ENCODE measurements around the gene LIPG. TPM values are rescaled to one million over a fixed set of nuclear protein-coding genes. Genes with fewer than 3 reads are reported as not detected.
"Not testable (repeated sequence)": the region's sequence is repeated elsewhere in the genome, so short reads cannot be mapped to it uniquely, and the experiment has no call there.

LIPG gene
- polyA plus RNA-seq, 4 donors = 39.3 to 72.7 (median 55.9) TPM

DNA sequence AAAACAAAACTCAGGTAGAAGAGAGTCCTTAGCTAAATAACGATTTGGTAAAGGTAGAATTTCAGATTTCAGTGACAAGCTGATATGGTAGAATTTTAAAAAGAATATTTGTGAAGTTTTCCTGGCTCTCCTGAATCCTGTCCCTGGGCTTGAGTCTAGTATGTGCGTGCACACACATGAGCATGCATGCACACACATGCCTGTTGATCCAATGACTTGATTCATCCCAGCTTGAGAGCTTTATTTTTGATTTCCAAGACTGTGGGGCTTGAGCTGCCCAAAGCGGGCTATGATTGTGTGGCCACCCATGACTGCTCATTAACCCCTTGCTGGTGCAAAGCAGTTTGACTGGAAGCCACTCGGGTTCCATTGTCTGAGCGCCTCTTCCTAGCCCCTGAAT is 9.0 kb downstream of the LIPG start:
- DNase-seq (ENCODE audit: low read depth in 4 of 4, low spot score in 2 of 4) = no peak

DNA sequence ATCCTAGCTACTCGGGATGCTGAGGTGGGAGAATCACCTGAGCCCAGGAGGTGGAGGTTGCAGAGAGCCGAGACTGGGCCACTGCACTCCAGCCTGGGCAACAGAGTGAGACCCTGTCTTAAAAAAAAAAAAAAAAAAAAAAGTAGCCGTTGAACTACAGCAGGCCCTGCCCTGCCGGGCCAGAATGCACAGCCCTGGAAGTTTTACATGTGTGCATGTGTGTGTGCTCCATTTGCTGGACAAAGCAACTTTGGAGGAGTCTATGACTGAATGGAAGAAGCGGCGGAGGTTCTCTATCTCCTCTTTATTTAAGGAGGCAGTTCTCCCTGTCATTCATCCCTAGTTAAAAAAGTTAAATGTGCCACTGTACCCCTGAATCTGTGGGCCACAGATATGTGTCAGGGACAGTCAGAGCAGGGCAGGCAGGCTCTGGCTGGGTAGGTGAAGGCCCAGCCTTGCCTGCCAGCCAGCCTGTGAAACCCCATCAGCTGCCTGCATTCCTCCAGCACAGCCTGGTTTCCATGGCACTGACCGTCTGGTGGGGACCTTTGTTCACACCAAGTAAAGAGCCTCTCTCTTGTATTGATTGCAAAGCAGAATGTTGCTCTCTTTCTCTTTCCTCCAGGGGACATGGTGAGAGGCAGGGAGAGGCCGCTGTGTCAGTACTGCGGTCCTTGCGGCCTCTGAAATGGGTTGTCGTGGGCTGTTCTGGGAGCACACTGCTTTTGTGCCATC is 10.9 kb downstream of the LIPG start:
- DNase-seq (ENCODE audit: low read depth in 4 of 4, low spot score in 2 of 4) = no peak

DNA sequence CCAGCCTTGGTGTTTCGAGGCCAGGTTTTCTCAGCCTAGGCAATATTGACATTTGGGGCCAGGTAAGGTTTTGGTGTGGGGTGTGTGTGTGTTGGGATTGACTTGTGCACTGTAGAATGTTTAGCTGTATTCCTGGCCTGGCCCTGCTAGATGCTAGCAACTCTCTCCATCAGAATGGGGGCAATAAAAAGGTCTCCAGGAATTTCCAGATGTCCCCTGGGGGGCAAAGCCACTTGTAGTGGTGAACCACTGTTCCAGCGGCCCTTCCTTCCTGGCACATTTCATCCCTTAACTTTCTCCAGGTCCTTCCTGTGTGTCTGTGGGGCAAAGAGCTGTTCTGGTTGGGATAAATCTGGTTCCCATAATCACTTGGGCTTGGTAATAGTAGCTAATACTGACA is 12.0 kb downstream of the LIPG start:
- DNase-seq (ENCODE audit: low read depth in 4 of 4, low spot score in 2 of 4) = no peak

DNA sequence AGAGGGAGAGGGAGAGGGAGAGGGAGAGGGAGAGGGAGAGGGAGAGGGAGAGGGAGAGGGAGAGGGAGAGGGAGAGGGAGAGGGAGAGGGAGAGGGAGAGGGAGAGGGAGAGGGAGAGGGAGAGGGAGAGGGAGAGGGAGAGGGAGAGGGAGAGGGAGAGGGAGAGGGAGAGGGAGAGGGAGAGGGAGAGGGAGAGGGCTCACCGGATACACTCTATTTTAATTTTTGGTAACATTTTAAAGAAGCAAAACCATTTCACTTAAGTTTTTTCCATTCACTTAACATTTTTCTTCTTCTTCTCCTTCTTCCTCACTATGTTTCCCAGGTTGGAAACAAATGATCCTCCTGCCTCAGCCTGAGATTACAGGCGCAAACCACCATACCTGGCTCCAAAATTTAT is 17.2 kb downstream of the LIPG start:
- DNase-seq (ENCODE audit: low read depth in 4 of 4, low spot score in 2 of 4) = not testable (repeated sequence)

DNA sequence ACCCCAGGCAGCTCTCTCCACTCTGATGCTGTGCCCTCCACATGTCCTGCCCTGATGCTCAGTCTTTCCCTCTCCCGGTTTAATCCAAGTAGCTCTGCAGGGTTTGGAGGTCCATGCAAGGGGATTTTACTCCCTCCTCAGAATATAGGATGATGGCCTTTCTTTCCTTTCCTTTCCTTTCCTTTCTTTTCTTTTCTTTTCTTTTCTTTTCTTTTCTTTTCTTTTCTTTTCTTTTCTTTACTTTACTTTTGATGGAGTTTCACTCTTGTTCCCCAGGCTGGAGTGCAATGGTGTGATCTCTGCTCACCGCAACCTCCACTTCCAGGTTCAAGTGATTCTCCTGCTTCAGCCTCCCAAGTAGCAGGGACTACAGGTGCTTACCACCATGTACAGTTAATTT is 17.7 kb downstream of the LIPG start:
- not testable (repeated sequence) for DNase-seq (ENCODE audit: low read depth in 4 of 4, low spot score in 2 of 4)

DNA sequence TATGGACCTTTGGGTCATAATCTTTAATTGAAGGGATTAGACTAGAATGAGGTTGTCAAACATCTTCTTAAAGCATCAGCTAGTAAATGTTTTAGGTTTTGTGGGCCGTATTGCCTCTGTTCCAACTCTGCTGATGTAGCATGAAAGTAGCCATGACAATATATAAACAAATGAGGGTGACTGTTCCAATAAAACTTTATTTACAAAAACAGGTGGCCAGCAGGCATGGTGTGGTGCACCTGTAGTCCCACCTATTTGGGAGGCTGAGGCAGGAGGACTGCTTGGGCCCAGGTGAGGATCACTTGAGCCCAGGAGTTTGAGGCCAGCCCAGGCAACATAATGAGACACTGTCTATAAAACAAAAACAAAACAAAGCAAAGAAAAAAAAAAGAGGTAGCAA is 18.4 kb downstream of the LIPG start:
- no peak for DNase-seq (ENCODE audit: low read depth in 4 of 4, low spot score in 2 of 4)

DNA sequence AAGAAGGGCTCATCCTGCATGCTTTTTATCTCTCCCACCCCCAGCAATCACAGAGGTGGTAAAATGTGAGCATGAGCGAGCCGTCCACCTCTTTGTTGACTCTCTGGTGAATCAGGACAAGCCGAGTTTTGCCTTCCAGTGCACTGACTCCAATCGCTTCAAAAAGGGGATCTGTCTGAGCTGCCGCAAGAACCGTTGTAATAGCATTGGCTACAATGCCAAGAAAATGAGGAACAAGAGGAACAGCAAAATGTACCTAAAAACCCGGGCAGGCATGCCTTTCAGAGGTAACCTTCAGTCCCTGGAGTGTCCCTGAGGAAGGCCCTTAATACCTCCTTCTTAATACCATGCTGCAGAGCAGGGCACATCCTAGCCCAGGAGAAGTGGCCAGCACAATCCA is 19.5 kb downstream of the LIPG start:
- no peak for DNase-seq (ENCODE audit: low read depth in 4 of 4, low spot score in 2 of 4)

DNA sequence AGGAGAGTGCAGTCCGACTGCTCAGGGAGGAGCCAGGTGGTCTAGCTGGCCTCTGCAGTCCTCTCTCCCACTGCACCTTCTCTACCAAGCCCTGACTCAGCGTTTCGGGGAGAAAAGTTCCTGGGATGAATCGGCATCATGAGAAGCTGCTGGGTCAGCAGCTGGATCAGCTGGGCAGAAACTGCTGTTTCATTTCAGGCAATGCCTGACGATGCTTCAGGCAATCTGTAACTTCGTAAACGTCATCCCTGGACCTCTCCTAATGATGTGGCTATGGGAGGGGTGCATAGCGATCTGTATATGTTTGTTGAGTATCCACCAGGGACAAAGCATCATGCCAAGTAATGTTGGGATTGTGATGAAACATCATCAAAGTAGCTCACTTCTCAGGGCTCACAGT is 20.7 kb downstream of the LIPG start:
- DNase-seq (ENCODE audit: low read depth in 4 of 4, low spot score in 2 of 4) = no peak

DNA sequence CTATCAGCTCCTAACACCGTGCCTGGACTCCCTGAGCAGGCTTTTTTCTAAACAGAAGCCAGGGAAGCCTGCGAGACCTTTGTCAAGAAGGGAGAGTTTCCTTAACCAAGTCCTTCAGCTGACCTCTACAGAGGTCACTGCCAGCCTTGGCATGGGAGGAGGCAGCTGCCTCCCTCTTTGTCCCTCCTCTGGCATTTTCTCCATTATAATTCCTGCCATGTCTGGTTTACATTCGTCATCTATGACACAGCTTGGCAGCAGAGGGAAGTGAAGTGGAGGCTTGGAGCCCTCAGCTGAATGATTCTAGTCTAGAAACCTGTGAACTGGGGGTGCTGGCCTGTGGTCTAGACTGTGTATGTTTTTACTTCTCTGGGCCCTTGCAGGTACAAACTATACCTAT is 22.5 kb downstream of the LIPG start:
- DNase-seq (ENCODE audit: low read depth in 4 of 4, low spot score in 2 of 4) = no peak

DNA sequence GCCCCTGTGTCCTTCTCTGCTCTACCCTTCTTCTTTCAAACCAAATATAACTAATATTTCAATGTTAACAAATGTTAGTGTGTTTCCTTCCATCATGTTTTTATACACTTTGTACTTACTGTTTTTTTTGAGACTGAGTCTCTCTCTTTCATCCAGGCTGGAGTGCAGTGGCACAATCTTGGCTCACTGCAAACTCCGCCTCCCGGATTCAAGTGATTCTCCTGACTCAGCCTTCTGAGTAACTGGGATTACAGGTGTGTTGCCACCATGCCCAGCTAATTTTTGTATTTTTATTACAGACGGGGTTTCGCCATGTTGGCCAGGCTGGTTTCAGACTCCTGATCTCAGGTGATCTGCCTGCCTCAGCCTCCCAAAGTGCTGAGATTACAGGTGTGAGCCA is 23.1 kb downstream of the LIPG start:
- not testable (repeated sequence) for DNase-seq (ENCODE audit: low read depth in 4 of 4, low spot score in 2 of 4)

DNA sequence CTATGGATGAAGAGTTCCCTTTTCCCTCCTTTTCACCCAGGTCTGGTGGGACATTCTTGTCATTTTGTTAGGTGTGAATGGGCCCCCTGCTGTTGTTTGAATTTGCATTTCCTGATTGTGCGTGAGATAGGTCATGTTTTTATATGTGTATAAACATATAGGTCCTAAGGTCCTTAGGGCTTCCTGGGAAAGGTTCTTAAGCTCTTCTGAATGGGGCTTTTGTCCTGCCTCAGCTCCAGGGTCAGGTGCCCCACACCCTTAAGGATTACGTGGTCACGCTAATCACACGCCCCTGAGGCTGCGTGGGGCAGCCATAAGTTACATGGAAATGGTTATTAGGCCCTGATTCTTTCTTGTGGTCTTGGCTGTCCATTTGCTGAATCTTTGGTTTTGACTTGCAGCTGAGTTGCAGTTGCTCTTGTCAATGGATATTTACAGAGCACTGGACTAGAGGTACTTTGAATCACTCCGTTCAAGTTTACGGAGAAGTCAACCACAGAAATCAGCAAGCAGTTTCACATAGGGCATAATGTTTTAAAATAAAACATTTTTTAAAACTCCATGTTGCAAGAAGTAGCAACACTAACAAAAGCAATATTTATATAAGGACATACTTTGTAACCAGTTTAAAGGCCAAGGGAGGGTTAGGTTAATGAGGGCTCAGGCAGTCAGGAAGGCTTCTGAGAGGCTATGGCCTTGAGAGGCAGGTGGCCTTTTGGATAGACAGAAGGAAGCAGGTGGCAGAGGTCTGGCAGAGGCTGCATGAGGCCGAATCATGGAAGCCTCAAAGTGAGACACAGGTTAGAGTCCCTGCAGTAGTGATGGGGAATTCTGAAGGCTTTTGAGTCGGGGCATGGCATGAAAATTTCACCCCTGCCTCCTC is 24.2 kb downstream of the LIPG start:
- no peak for DNase-seq (ENCODE audit: low read depth in 4 of 4, low spot score in 2 of 4)

DNA sequence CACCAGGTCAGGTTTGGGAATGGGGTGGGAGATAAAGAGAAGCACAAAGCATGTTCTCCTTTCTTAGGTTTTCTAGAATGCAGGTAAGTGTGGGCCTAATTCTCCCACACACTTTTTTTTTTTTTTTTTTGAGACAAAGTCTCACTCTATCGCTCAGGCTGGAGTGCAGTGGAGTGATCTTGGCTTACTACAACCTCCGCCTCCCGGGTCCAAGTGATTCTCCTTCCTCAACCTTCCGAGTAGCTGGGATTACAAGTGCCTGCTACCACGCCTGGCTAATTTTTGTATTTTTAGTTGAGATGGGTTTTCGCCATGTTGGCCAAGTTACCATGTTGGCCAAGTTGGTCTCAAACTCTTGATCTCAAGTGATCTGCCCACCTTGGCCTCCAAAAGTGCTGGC is 26.3 kb downstream of the LIPG start:
- no peak for DNase-seq (ENCODE audit: low read depth in 4 of 4, low spot score in 2 of 4)

DNA sequence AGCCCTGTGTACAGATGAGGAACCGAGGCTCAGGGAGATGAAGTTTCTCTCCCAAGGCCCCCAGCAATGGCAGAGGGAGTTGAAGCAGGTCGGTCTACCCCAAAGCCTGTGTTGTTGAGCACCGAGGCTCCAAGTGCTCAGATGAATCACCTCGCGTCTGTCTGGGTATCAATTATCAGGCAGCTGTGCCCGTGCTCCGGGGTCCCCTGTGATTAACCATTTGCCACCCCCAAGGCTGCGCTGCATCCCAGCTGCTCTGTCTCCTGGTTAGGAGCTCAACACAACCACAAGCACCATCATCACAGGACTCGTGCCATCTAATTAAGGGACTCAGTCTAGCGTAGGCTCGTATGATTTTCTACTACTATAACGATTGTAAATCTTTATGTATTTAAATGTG is 27.1 kb downstream of the LIPG start:
- no peak for DNase-seq (ENCODE audit: low read depth in 4 of 4, low spot score in 2 of 4)

DNA sequence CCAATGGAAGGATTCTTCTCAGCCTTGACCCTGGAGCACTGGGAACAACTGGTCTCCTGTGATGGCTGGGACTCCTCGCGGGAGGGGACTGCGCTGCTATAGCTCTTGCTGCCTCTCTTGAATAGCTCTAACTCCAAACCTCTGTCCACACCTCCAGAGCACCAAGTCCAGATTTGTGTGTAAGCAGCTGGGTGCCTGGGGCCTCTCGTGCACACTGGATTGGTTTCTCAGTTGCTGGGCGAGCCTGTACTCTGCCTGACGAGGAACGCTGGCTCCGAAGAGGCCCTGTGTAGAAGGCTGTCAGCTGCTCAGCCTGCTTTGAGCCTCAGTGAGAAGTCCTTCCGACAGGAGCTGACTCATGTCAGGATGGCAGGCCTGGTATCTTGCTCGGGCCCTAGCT is 28.8 kb downstream of the LIPG start:
- no peak for DNase-seq (ENCODE audit: low read depth in 4 of 4, low spot score in 2 of 4)

DNA sequence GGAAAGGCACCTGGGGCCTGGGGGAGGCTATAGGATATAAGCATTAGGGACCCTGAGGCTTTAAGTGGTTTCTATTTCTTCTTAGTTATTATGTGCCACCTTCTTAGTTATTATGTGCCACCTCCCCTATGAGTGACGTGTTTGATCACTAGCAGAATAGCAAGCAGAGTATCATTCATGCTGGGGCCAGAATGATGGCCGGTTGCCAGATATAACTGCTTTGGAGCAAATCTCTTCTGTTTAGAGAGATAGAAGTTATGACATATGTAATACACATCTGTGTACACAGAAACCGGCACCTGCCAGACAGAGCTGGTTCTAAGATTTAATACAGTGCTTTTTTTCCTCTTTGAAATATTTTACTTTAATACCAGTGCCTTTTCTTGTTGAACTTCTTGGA is 29.4 kb downstream of the LIPG start:
- DNase-seq (ENCODE audit: low read depth in 4 of 4, low spot score in 2 of 4) = no peak

DNA sequence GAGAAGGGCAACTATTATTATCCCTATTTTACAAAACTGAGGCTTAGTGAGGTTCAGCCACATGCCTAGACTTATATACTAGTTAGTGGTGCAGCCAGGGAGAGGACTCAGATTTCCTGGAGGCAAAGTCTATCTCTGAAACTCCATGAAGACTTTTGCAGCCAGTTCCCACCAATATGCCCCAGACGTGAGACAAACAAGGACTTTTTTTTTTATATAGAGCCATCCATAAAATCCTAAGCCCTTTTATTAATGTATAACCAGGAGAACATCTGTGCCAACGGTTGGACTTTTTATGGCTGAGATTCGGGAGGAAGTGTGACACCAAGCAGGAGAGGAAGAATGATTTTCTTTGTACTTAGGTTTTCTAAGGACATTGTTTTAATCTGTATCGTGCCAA is 29.9 kb downstream of the LIPG start:
- no peak for DNase-seq (ENCODE audit: low read depth in 4 of 4, low spot score in 2 of 4)

DNA sequence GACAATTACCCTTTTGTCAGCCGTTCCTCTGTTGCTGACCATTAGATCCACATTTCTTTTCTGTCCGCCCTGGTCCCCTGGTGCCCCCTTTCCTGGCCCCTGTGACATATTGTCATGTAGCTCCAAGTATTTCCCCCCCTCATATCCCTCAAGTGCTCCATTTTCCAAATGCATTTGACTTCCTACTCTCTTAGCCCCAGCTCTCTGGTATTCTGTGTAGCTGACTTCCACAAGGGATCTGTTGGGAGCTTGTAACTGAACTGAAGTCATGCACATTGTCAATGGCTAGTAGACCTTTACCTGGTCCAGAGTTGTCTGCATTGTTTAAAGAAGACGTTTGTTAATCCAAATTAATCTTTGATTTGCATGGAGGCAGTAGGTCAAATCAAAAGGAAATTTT is 34.8 kb downstream of the LIPG start:
- no peak for DNase-seq (ENCODE audit: low read depth in 4 of 4, low spot score in 2 of 4)

DNA sequence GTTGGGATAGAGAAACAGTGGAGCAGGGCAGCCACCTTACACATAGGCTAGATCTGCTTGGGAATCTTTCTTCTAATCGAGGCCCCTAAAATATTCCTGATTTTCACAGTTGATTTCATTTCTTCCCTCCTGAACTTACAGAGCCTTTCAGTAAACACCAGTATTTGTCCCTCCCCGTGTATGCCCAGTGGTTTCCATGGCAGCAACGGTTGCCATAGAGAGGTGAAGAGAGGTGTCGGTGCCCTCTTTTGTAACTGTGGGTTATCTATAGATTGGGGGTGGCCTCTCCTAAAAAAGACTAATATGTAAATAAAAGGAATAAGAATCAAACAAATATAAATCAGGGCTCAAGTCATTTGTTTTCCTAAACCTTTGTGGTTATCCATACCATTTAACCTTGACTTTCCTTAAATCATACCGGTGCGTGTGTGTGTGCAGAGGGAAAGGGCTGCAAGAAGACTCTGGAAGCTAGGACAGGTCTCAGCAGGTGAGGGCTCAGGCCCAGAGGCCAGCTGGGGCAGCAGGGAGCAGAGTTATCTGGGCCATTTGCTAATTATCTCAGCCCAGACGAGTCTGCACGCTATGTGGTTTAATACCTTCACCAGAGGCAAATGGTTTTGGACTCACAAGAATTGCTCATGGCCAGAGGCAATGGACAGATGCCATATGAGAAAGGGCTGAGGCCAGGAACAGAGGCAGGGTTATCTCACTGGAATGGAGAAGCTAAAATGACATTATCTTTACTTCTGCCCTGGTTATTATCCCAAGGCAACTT is 35.5 kb downstream of the LIPG start:
- DNase-seq (ENCODE audit: low read depth in 4 of 4, low spot score in 2 of 4) = no peak

DNA sequence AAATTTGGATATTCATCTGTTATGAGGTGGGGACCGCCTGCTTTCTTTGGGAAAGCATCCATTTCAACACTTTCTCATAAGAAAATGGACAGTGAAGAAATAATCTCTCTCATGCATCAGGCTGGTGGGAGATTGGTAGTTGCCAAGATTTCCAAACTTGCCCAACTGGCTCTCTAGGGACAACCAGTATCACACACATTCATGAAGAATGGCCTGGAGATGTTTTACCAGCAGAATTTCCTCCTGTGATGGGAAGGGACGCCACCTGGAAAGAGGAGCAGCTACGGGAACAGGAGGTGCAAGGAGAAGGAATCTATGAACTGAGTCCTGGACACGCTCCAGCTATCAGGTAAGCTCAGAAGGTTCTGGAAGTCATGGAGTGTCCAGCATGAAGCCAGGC is 39.4 kb downstream of the LIPG start:
- no peak for DNase-seq (ENCODE audit: low read depth in 4 of 4, low spot score in 2 of 4)

DNA sequence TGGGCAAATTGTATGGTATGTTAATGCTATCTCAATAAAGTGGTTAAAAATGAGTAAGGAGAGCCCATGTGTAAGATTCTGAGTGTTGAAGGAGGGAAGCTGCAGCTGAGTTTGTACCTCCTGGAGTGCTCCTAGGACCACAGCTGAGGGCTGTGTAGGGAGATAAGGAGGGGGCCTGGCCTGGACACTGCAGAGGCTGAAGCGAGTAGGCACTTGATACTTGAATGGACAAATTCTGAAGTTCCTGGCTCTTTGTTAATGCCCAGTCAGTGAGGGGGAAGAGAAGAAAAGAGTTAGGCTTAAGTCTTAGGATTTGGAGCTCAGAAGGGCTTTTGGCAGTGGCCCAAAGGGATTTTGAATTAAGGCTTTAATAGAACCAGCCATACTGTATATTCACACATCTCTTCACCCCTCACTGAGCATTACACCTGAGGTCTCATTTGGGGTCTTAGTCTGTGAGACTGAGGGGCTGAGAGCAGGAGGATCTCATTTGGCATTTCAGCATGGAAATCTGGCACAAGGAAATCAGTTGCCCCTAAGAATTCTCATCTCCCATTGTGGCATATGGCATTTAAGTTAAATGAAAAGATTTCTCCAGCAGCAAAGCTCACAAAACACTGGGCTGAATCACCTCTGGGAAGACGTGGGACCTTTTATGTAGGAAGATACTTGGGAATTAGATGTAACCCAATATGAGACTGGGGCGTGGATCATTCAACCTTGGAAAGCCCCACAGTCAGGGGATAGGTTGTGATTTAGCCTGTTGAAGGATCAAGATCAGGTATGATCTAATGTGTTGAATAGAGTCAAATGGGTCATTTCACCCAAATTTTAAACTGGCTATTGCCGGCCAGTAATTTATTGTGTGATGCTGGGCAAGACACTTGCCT is 46.8 kb downstream of the LIPG start:
- no peak for DNase-seq (ENCODE audit: low read depth in 4 of 4, low spot score in 2 of 4)
